Suppressor macrophage (primary cell): ENCODE data around the gene HNRNPD.
"Not testable (repeated sequence)": the region's sequence is repeated elsewhere in the genome, so short reads cannot be mapped to it uniquely, and the experiment has no call there.

Experiments used
- DNase-seq, 4 experiments: peaks; one replicate each; pipeline ENCODE4 v3.0.0-alpha.2; 2020 to 2022
- total RNA-seq, 17 experiments: gene quantifications; one replicate each; lab custom pipeline; 2026; ENCODE audit warnings: mixed read lengths in 6 of 17, inconsistent platforms in 3 of 17; lab: John Stamatoyannopoulos, UW

The HNRNPD gene
- 14.2 to 102 (median 34.0) reads per million in 17 experiments for total RNA-seq

DNA sequence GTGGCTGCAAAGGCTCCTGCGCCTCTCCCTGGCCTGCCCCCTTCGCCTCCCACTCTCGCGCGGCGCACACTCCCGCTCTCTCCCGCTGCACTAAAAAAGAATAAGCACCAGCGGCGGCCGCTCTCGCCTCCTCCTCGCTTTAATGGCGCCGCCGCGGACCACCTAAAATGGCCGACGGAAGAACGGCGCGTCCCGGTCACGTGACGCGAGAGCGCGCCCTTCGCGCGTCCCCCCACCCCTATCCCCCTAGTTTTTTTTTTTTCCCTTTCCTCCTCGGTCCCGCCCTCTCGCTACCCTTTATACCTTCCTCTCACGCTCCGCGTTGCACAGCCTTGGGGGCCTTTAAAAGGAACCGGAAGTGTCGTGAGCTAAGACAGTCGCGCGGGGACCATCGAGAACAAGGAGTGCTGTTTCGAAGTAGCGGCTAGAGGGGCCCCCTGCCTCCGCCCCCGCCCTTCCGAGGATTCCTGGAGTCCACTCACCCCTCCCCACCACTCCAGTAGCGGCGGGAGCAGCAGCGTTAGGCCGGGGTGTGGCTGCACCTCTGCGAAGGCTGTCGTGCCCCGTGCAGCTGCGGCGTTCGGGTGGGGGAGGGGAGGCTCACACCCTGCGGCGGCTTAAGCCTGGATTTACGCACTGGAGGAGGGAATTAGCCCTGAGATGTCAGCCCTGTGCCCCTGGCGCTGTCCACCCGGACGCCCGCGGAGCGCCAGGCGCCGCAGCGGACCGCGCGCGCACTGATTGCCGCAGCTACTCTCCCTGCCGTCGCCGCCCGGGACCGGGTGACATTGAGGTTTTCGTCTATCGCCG is at the start of gene HNRNPD:
Gene HNRNPD (minus strand): TSS at position 176 of the 810 bp plus-strand sequence. CDS start 313 bp downstream, outside the sequence.
- DNase-seq = peak; percentile 97 to 99 (median 98)

DNA sequence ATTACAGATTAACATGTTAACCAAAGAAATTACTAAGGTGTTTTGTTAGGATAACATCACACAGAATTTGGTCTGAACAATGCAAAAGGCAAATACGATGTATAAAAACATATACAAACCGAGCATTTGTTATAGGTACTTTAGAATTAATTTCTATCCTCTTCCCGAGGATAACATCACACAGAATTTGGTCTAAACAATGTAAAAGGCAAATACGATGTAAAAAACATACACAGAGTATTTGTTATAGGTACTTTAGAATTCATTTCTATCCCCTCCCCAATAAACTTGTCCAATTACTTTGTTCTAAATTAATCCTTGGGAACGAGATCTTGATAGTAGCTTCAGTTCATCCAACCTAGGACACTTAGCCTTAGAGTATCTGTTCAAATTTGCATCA is 48.8 kb upstream of the HNRNPD start:
- no peak for DNase-seq

GRCh38 chr4:82421796-82422560 is 48.2 kb upstream of the HNRNPD start:
- no peak for DNase-seq

GRCh38 chr4:82419451-82419850 is 45.7 kb upstream of the HNRNPD start:
- no peak for DNase-seq

DNA sequence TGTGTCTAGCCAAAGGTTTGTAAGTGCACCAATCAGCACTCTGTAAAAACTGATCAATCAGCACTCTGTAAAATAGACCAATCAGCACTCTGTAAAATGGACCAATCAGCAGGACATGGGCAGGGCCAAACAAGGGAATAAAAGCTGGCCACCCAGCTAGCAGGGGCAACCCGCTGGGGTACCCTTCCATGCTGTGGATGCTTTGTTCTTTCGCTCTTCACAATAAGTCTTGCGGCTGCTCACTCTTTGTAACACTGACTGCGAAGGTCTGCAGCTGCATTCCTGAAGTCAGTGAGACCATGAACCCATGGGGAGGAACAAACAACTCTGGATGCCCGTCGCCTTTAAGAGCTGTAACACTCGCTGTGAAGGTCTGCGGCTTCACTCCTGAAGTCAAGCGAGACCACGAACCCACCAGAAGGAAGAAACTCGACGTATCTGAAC is 42.2 kb upstream of the HNRNPD start:
- no peak for DNase-seq

GRCh38 chr4:82415061-82415460 is 41.3 kb upstream of the HNRNPD start:
- not testable (repeated sequence) for DNase-seq

- no peak for DNase-seq
Measured at GRCh38 chr4:82403725-82404124, 29.9 kb upstream of the HNRNPD start.

- DNase-seq = no peak
Measured at GRCh38 chr4:82402196-82402775, 28.5 kb upstream of the HNRNPD start.

DNA sequence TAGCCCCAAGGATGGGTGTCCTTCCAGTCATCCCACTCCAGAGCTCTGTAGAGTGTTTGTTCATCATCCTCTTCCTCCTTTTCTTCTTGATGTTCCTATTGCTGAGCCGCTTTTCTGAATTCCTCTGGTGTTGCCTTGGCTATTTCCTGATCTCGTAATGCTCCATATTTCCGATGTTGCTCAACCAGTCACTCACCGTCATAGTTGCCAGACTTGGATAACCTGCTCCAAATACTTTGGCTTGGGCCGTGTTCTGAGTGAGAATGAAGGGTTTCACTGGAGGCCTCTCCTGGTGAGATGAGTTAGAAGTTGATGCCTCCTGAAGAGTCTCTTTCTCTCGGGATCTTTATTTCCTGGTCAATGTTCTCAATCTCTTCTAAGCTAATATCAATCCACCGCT is 27.8 kb upstream of the HNRNPD start:
- no peak for DNase-seq

DNA sequence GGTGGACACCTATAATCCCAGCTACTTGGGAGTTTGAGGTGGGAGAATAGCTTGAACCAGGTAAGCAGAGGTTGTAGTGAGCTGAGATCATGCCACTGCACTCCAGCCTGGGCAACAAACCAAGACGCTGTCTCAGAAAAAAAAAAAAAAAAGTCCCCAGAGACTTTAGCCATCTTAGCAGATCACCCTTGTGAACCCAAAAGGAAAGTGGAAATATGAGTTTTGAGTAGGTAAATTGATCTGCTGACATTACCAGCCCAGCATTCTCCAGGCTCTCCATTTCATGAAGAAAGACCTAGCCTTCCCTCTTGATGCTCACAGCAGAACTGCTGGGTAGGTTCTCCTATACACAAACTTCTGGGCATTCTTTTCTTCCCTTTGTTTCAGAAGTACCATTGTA is 24.5 kb upstream of the HNRNPD start:
- DNase-seq = no peak

DNA sequence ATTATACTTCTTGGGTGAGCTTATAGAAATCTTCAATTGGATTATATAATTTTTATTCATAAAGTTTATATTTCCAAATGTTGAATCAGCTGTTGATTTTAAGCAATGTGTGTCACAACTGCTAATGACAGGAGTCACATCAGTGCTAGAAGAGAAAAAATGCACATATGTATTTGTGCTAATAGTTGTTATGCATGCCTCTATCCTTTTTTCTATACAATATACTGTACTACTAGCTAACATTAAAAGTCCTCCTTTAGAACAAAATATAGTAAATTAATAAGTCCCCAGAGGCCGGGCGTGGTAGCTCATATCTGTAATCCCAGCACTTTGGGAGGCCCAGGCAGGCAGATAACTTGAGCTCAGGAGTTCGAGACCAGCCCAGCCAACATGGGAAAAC is 23.7 kb upstream of the HNRNPD start:
- DNase-seq = no peak

DNA sequence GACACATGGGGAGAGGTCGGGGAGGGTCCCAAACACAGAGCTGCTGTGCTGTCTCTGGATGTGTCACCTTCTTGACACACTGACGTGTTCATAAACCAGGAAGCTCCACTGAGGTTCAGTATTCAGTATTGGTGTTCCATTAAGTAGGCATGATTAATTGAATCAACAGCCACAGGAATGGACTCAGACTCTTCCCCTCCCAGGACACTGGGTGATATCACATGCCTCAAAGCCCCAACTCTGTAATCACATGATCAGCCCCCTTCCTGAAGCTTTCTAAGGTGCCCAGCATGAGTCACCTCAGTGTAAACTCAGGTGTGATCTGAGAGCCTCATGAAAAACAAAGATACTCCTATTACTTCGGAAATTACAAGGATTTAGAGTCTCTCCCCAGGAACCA is 21.1 kb upstream of the HNRNPD start:
- no peak for DNase-seq

DNA sequence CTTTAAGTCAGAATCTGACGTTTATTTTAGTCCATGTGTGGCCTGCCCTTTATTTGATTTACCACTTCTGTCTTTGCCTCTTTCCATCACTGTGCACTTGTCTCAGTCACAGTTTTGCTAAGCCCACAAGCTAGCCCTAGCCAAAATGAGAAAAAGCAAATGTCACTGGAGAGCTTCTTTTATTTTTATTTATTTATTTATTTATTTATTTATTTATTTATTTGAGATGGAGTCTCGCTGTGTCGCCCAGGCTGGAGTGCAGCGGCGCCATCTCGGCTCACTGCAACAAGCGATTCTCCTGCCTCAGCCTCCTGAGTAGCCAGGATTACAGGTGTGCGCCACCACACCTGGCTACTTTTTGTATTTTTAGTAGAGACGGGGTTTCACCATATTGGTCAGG is 16.3 kb upstream of the HNRNPD start:
- DNase-seq = not testable (repeated sequence)

- peak in 1 of 4 experiments; percentile 18 for DNase-seq
Measured at GRCh38 chr4:82388405-82388804, 14.6 kb upstream of the HNRNPD start.

DNA sequence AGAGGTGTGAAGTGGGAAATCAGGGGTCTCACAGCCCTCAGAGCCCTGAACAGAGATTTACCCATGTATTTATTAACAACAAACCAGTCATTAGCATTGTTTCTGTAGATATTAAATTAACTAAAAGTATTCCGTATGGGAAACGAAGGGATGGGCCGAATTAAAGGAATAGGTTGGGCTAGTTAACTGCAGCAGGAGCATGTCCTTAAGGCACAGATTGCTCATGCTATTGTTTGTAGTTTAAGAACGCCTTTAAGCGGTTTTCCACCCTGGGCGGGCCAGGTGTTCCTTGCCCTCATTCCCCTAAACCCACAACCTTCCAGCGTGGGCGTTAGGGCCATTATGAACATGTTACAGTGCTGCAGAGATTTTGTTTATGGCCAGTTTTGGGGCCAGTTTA is 12.5 kb upstream of the HNRNPD start:
- DNase-seq = not testable (repeated sequence)

DNA sequence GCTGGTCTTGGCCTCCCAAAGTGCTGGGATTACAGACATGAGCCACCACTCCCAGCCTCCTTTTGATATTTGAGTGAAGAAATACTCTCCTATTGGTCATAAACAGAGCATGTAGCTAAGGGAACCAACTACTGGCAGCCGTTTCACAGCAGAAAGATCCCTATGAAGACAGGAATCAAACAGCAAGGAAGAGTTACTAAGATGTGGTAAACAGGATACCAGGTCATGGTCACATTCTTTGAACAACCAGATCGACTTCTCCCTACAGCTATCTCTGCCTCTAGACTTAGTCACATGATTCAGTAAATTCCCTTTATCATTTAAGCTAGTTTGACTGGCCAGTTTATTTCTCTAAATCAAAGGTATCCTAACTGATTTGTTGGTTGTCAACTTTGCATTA is 9.0 kb upstream of the HNRNPD start:
- peak in 3 of 4 experiments; percentile 27 to 52 (median 29) for DNase-seq

- DNase-seq = peak; percentile 60 to 78 (median 73)
Measured at GRCh38 chr4:82381661-82382296, 8.0 kb upstream of the HNRNPD start.

GRCh38 chr4:82381235-82381634 is 7.4 kb upstream of the HNRNPD start:
- DNase-seq = peak in 2 of 4 experiments; percentile 8 to 12

DNA sequence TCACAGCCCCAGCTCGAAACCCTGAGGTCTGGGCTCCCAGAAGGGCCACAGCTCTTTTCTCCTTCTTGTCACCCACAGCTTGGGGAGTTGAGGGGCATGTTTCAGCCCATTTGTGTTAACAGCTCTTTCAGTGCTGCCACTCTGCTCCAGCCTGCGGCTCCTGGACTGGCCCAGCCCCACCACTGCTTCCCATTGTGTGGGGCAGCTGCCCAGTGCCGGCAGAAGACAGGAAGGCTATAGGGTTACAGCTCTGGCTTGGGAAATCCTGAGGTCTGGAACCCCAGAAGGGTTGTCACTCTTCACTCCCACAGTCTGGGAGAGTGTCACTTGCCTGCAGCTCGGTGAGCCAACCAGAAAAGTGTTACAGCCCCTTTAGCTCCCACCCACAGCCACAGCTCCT is 7.0 kb upstream of the HNRNPD start:
- no peak for DNase-seq

DNA sequence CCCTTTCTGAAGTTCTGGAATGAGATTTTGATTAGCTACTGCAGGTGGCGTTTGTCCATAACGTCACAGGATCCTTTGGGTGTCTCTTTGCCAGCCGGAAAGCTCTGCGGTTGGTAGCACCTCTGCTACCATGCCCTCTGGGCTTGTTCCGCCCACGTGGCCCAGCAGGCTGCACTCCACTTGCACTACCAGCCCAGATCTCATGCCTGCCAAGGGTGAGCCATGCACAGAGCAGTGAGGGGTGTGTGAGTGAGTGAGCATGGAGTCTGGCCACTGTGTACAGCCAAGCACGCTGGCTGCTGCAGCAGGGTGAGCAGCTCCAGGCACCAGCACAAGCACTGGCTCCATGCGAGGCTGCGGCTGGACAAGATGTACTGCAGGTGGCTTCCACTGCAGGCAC is 6.6 kb upstream of the HNRNPD start:
- DNase-seq = no peak

DNA sequence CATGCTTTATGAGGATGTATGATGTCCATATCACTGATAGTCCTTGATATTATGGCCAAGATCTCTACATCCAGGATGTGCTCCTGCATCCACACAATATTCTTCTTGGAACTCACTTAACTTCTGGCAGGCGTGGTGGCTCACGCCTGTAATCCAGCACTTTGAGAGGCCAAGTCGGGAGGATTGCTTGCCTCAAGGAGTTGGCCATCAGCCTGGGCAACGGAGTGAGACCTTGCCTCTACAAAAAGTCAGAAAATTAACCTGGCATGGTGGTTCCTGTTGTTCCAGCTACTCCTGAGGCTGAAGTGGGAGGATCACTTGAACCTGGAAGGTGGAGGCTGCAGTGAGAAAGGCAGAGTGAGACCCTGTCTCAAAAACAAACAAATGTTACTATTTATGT is 2.3 kb upstream of the HNRNPD start:
- no peak for DNase-seq

GRCh38 chr4:82373486-82373815 is 340 bp downstream of the HNRNPD start:
- no peak for DNase-seq
